T1000 (cell line): ENCODE data around the gene HS1BP3.
A peak's percentile ranks its signal among the peaks of the same experiment; 100 is the strongest.

Experiments
- DNase-seq: peaks from one replicate; lab custom pipeline; 2025; ENCODE audit warnings: mixed read lengths; lab: John Stamatoyannopoulos, UW

The HS1BP3 gene, protein sequence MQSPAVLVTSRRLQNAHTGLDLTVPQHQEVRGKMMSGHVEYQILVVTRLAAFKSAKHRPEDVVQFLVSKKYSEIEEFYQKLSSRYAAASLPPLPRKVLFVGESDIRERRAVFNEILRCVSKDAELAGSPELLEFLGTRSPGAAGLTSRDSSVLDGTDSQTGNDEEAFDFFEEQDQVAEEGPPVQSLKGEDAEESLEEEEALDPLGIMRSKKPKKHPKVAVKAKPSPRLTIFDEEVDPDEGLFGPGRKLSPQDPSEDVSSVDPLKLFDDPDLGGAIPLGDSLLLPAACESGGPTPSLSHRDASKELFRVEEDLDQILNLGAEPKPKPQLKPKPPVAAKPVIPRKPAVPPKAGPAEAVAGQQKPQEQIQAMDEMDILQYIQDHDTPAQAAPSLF

DNA sequence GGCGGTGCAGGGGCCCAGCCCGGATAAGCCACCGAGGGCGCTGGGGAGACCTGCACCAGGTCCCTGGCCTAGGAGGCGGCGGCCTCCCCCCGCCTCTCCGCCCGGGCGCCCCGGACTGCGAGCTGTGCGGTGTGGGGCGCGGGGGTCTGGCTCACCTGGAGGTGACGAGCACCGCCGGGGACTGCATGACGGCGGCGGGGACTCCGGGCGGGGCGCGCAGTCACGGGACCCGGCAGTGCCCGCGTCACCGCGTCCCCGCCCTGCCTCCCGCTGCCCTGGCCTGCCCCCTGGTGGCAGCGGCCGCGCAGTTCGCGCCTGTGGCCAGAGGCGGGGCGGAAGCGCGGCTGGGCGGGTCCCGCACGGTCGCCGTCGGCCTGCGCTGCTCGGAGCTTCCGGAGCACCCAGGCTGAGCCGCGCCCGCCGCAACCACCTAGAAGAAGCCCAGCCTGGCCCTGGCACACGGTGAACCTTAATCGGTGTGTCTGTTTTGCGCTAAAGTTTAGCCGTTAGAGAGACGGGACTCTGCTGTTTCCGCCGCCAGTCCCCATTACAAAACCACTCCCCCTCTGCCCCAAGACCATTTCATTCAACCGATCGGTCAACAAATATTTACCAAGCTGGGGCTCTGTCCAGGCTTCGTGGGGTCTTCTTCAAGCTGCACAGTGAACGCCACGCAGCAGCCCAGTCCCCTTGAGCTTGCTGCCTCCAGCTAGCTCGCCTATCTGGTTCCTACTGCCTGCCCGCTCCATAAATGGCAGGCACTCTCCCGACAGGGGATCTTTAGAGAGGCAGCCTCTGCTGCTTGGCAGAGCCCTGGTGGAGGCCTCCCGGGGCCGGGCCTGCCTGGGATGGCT, at the start of gene HS1BP3:
Gene HS1BP3 (minus strand): TSS at position 222 of the 854 bp plus-strand sequence. CDS start 35 bp downstream, at position 187.
- peak; percentile 65 for DNase-seq

DNA sequence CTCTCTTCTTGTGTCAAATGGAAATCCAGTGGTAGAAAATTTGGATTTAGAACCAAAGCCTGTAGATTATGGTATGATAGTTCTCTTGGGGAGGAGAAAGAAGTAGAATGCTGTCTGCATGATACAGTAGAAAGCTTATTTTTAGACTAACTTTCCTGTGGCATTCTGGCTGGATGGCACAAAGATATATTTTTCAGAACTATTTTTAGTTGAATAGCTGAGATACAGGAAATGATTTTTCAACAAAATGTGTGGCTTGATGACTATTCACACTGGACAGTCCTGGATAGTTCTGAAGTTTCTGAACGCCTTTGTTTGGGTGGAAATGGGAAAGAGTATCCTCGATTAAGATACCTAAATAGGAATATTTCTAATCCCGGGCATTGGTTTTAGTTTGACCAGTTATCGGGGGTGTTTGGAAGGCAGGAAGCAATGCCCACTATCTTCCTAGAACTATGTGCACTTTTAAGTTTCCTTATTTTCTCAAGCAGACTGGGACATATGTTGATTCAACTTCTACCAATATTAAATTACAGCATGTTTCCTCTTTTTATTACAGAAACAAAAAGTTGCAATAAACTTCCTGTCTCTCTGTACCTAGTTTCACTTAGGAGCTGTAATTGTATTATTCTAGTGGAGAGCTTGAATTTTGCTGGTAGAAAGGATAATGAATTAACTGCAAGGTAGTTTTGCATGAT, 48.2 kb upstream of the HS1BP3 start:
- DNase-seq = no peak

- no peak for DNase-seq
Observed at GRCh38 chr2:20697322-20697934, 46.5 kb upstream of the HS1BP3 start.

DNA sequence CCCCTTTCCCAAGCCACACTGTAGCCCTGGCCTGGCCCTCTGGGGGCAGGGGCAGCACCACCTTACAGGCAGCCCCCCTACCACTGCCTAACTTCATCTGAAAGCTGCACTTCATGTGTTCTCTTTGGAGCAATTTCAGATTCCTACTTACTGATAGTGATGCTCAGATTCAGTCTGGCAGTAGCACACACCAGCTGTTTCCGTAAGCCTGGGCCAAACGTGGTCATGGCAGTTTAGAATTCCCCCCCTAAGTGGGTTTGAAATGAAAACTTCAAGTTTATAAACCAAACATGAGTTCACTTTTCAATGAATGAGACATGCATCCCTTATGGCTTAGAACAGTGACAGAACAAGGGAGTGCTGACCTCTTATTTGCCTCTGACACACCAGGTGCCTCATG, 45.5 kb upstream of the HS1BP3 start:
- DNase-seq = no peak

- no peak for DNase-seq
Observed at GRCh38 chr2:20693317-20693716, 42.4 kb upstream of the HS1BP3 start.

- no peak for DNase-seq
Observed at GRCh38 chr2:20692081-20692480, 41.2 kb upstream of the HS1BP3 start.

- no peak for DNase-seq
Observed at GRCh38 chr2:20691076-20691734, 40.3 kb upstream of the HS1BP3 start.

DNA sequence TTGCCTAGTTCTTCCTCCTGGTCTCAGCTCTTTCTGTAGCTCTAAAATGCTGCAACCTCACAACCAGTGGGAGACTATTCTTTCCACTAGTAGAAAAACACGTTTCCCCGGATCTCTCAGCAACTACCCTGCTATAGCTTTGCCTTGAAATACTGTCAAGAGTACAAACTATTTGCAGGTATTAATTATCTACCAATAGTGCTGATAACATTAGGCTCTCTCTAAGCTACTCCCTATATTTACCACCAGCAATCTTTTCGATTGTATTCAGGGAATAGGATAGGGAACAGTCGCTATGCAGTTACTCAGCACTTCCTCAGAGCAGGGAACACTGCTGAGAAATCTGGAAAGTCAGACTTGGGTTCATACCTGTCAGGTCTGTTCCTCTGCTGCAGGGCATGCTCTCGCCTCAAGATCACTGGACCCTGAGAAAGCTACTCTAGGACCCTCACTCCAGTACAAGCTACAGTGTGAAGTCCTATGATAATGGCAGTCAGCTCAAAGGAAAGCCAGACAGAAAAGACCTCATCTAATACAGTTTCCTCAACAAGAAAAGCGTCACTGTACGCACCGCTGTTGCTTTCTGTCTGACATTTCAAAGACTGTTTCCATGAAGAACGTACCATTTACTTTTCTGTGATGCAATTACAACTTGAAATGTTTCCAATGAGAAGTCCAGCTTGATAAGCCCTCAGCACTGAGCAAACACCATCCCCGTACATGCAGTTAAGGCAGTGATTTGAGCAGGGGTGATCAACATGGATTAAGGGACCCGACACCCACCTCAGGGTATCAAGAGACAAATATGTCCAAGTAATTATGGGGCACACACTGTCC, 38.7 kb upstream of the HS1BP3 start:
- DNase-seq = no peak

- DNase-seq = no peak
Observed at GRCh38 chr2:20687260-20687832, 36.4 kb upstream of the HS1BP3 start.

GRCh38 chr2:20684581-20685063, 33.7 kb upstream of the HS1BP3 start:
- DNase-seq = no peak

- DNase-seq = no peak
Observed at GRCh38 chr2:20682167-20682920, 31.4 kb upstream of the HS1BP3 start.

DNA sequence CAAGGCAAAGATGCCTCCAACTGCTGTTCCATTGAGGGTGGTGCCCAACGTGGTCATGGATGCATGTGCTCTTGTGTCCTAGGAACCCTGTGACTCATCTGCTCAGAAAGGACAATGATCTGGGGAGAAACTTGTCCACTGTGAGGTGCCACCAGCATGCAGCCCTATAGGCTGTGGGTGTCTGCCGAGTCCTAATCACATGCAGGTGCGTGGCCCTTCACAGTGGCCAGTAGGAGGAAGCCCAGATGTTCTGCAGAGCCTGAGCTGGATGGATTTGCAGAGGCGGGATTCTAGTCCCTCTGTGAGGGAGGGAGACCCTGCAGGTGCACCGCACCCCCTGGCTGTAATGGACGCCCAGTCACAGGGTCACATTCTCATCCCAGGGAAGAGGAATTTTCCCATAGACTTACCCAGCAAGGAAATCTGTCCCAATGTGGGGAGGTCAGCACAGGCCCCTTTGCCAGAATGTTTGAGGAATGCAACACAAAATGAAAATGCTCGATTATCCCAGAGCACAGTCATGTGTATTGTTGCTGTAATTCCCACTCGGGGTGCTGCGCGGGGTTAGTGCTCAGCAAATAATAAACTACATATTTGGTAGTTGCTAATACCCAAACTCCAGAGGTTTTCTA, 30.0 kb upstream of the HS1BP3 start:
- no peak for DNase-seq

DNA sequence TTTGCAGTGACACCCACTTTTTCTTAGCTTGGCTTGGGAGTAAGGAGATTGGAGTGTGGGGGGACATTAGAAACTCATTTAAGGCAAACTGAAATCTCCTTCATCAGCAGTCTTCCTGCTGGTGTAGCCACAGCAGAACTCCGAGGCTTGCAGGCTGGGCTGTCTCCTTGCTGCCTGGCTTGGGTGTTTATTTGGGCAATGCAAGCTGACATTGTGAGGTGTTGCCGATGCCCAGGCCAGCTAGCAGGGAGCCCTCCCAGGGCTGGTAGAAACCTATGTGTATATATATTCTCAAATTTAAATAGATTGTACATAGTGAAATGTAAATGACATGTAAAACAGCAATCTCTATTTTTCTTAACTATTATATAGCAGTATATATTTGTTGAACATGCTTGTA, 27.9 kb upstream of the HS1BP3 start:
- DNase-seq = no peak

GRCh38 chr2:20678086-20678395, 27.1 kb upstream of the HS1BP3 start:
- no peak for DNase-seq

GRCh38 chr2:20677301-20678085, 26.6 kb upstream of the HS1BP3 start:
- no peak for DNase-seq

- DNase-seq = no peak
Observed at GRCh38 chr2:20676353-20677215, 25.7 kb upstream of the HS1BP3 start.

- no peak for DNase-seq
Observed at GRCh38 chr2:20675701-20676352, 24.9 kb upstream of the HS1BP3 start.
